ENCODE measurements around the gene XAGE3.
"Not testable (repeated sequence)": the region's sequence is repeated elsewhere in the genome, so short reads cannot be mapped to it uniquely, and the experiment has no call there.

XAGE3 gene, protein sequence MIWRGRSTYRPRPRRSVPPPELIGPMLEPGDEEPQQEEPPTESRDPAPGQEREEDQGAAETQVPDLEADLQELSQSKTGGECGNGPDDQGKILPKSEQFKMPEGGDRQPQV

DNA sequence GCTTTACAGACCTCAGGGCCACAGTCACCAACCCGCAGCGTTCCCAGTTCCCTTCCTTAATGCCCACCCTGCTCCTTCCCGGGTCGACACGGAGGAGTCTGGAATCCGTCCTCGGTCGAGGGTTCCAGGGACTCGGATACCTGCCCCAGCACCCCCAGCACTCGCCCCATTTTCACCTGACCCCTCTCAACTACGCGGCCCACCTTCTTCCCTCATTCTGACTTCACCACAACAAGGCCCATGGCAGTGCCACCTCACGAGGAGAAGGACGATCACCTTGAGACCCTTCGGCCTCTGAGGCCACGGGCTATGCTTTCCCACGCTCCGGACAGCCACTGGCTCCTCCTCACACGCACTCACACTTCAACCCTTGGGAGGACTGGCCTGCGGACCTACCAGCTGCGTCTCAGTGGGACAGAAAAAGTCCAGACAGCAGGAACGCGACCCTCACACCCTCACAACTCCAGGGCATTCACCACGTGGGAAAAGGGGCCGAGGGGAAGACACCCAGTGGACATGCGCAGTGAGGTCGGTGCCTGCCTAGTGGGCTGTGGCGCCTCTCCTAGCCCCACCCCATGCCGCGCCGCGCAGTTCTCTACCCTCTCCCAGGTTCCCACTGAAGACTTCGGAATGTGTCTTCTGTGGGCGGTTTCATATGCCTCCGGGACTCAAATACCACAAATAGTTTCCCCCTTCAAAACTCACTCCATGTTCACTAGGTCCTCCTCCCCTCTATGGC is at the start of gene XAGE3:
Gene XAGE3, minus strand, starts transcription at position 474 of the 739 bp plus-strand sequence. CDS start 950 bp downstream, outside the sequence.
- DNase-seq (ENCODE audit: low read depth), result no peak
- H3K4me3 ChIP-seq (ENCODE audit: low read depth, low read length), result no peak within 1 kb of the TSS
- TF ChIP-seq POLR2A (IDR thresholded peaks at IDR 0.05; ENCODE audit: extremely low read depth, insufficient read length) (no peak), MYC (IDR thresholded peaks at IDR 0.05; ENCODE audit: low read depth, low read length) (no peak)
- TF ChIP-seq, protein P1, sequence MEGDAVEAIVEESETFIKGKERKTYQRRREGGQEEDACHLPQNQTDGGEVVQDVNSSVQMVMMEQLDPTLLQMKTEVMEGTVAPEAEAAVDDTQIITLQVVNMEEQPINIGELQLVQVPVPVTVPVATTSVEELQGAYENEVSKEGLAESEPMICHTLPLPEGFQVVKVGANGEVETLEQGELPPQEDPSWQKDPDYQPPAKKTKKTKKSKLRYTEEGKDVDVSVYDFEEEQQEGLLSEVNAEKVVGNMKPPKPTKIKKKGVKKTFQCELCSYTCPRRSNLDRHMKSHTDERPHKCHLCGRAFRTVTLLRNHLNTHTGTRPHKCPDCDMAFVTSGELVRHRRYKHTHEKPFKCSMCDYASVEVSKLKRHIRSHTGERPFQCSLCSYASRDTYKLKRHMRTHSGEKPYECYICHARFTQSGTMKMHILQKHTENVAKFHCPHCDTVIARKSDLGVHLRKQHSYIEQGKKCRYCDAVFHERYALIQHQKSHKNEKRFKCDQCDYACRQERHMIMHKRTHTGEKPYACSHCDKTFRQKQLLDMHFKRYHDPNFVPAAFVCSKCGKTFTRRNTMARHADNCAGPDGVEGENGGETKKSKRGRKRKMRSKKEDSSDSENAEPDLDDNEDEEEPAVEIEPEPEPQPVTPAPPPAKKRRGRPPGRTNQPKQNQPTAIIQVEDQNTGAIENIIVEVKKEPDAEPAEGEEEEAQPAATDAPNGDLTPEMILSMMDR (IDR thresholded peaks at IDR 0.05; ENCODE audit: low read depth, low read length), result no peak
- TF ChIP-seq, protein P2, sequence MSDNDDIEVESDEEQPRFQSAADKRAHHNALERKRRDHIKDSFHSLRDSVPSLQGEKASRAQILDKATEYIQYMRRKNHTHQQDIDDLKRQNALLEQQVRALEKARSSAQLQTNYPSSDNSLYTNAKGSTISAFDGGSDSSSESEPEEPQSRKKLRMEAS (IDR thresholded peaks at IDR 0.05; ENCODE audit: low read depth, low read length), result no peak

DNA sequence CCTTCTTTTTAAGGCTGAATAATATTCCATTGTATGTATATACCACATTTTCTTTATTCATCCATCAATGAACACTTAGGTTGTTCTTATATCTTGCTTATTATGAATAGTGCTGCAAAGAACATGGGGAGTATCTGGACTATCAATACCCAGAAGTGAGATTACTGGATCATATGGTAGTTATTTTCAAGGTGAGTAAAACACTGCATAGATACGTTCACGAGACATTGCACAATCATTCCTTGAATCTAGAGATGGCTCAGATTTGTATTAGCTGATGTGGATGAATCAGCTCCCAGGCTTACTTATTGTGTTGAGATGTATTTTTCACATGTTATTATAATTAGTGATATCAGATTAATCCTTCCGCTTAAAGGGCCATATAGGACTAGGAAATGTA is 46.8 kb upstream of the XAGE3 start:
- DNase-seq (ENCODE audit: low read depth); H3K4me3 ChIP-seq (ENCODE audit: low read depth, low read length): not testable (repeated sequence)

DNA sequence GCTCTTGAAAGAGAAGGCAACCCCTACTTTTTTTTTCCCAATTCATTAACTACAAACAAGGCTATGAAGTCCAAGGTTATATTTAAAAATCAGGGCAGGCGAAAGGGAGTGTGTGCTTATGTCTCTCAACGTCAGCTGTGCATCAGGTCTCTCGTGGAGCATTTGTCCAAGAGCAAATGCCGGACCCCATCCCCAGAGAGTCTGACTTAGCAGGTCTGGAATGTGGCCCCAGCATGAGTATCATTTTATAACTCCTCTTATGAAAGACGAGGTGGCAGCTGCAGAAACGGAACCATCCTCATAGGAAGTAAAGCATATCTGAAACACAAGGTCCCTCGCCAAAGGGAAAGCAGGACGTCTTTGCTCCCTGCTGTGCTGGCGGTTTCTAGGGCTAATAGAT is 45.8 kb upstream of the XAGE3 start:
- H3K4me3 ChIP-seq (ENCODE audit: low read depth, low read length); DNase-seq (ENCODE audit: low read depth): not testable (repeated sequence)

DNA sequence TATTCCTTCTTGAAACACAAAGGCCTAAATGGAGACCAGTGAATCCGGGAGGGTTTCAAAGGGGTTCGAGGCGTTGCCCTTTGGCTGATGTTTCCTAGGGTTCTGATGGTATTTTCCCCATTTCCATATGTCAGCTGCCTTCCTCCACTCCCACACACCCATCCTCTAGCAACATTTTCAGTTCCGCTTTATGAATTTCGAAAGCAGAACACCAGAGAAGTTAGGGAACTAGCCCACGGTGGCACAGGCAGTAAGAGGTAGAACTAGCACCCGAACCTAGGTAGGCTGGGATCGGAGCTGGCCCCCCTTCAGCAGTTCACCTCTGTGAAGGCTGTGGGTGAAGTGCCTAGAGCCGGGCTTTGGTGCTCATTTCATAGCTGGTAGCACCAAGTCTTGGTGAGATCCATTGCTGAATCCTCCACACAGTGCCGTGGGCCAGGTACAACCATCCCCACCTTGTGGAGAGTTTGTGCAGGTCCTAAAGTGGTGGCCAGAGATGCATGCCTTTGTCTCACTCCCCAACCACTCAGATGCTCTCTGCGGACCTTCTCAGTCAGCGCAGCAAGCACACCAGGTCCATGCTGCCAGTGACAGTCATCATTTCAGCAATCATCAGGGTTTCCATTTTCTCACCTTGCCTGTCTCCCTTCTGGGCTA is 41.6 kb upstream of the XAGE3 start:
- H3K4me3 ChIP-seq (ENCODE audit: low read depth, low read length); DNase-seq (ENCODE audit: low read depth): not testable (repeated sequence)

DNA sequence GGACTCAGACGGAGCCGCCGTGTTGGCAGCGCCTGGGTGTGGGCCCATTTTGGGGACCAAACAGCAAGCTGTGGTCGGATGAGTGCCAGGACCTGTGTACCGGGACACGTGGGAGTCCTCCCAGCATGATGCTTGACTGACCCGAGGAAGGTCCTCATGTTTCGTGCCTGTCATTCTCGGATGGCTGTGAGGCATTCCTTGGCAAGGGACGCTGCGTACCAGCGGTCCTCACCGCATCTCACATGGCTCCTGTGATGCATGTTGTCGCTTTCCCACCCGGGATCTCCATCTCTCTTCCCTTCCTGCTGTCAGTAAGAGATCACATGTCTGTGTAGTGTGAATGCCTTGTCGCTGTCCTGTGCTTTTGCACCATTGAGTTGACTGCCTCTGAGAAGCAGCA is 40.0 kb upstream of the XAGE3 start:
- H3K4me3 ChIP-seq (ENCODE audit: low read depth, low read length); DNase-seq (ENCODE audit: low read depth): not testable (repeated sequence)

DNA sequence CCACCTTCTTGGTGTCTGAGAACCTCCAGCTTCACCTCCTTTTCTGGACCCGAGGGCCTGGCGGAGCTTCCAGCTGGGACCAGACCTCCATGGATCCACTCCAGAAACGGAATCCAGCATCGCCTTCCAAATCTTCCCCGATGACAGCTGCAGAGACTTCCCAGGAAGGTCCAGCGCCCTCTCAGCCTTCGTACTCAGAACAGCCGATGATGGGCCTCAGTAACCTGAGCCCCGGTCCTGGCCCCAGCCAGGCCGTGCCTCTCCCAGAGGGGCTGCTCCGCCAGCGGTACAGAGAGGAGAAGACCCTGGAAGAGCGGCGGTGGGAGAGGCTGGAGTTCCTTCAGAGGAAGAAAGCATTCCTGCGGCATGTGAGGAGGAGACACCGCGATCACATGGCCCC is 39.3 kb upstream of the XAGE3 start:
- H3K4me3 ChIP-seq (ENCODE audit: low read depth, low read length); DNase-seq (ENCODE audit: low read depth): not testable (repeated sequence)

DNA sequence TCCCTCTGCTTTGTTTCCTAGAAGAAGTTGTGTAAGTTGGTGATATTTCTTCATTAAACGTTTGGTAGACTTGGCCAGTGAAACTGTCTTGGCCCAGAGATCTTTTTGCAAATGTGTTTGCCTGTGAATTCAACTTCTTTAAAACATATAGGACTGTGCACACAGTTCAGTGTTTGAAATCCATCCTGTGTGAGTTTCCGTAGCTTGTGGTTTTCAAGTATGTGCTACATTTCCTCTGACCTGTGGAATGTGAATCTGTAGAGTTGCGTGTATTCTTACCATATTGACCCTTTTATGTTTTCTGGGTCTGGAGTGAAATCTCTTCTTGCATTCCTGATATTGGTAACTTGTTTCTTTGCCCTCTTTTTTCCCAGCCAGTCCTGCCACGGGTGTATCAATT is 38.2 kb upstream of the XAGE3 start:
- DNase-seq (ENCODE audit: low read depth); H3K4me3 ChIP-seq (ENCODE audit: low read depth, low read length): not testable (repeated sequence)

DNA sequence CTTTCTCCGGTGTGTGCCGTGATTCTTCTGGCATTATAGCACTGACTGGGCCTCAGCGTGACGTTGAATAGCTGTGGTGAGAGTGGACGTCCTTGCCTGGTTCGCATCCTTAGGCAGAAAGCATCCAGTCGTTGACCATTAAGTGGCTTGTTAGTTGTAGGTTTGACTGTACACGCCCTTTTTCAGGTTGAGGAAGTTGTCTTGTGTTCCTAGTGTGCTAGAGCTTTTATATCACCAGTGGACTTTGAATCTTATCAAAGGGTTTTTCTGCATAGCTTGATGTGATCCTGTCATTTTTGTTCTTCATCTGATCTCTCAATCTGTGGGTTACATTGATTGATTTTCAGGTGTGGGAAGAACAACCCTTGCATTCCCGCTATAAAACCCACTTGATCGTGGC is 37.6 kb upstream of the XAGE3 start:
- H3K4me3 ChIP-seq (ENCODE audit: low read depth, low read length); DNase-seq (ENCODE audit: low read depth): not testable (repeated sequence)

DNA sequence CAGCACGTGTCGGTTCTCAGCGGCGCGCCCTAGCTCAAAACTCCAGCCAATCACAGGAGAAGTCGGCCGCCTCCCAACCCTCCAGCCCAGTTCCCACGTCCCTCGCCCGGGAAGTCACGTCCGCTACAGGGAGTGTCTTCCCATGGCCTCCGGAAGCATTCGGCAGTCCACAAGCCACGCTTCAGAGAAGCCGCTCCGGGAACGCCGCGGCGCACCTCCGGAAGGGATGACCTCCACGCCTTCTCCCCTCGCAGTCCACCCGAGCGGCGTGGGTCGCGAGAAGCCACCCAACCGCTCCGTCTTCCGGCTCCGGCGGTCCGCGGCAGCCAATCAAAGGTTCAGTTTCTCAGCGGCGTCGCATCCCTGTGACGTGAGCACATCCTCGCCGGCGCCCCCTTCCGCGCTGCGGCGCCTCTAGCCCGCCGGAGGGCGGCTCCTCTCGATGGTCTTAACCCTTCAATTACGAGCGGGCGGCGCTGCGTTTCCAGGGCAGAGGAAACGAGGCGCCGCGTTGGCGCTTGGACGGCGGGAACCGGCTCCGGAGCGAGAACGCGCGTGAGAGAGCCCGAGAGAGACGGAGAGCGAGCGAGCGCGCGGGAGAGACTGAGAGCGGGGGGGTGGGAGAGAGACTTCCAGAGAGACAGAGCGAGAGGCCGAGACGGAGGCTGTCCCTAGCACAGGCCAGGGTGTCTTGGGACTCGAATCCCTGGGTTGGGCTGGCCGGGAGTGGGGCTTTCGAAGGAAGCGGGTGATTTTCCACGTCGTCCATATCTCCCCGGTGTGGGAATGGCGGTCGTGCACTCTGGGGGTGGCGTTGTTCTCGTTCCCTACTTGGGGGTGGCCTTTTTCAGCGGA is 29.2 kb upstream of the XAGE3 start, which contains the start of gene FAM156B:
Gene FAM156B, plus strand, starts transcription at position 476 of the 855 bp plus-strand sequence. CDS start 9,896 bp downstream, outside the sequence.
- DNase-seq (ENCODE audit: low read depth); H3K4me3 ChIP-seq (ENCODE audit: low read depth, low read length): not testable (repeated sequence)

DNA sequence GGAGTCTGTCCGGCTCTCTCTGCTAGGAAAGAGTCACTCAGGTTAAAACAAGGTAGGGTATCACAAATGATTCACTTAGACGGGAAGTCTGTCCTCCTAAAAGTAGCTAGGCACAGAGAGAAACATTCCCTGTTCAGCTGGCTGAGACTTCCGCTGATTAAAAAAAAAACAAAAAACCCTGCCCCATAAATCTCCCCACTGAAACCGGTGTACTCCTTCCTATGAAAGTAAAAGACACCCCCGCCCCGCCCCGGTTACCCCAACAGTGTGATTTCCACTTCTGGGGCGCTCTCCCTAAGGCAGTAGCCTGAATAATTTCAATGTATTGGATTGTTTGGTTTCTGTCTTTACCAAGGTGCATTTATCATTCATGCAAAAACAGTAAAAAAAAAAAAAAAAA is 28.6 kb upstream of the XAGE3 start:
- DNase-seq (ENCODE audit: low read depth); H3K4me3 ChIP-seq (ENCODE audit: low read depth, low read length): not testable (repeated sequence)

DNA sequence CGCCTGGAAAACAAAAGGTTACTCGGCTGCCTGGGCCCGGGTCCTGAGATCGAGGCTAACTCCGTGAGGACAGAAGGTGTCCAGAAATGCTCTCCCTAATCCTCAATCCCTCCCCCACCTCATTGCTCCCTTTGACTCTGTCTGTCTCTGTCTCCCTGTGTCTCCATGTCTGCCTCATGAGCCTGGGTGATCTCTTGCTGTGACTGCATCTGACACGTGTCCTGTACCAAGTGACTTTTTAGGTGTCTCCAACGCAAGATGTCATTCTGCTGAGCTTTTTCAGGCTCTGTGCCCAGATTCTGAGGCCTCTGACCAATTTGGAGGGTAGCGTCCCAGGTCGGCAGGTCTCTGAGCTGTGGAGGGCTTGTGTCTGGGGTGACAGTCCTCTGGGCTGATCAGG is 20.2 kb upstream of the XAGE3 start:
- DNase-seq (ENCODE audit: low read depth); H3K4me3 ChIP-seq (ENCODE audit: low read depth, low read length): not testable (repeated sequence)

DNA sequence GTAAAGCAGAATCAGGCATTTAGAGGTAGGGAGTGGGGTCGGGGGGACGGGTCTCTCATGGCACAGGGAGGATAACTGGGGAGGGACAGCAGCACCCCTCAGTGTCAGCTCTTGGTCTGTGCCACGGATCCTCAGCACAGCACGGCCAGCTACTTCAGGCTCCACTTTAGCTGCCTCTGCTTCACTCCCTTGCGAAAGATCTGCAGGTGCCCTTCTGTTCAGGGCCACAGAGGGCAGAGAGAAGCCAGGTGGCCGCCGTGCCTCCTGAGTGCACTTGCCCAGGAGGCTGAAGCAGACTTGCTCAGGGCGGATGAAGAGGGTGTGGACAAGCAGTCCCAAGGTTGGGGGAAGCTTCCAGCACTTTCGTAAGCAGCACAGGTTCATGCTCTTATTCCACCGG is 19.6 kb upstream of the XAGE3 start:
- DNase-seq (ENCODE audit: low read depth); H3K4me3 ChIP-seq (ENCODE audit: low read depth, low read length): not testable (repeated sequence)

DNA sequence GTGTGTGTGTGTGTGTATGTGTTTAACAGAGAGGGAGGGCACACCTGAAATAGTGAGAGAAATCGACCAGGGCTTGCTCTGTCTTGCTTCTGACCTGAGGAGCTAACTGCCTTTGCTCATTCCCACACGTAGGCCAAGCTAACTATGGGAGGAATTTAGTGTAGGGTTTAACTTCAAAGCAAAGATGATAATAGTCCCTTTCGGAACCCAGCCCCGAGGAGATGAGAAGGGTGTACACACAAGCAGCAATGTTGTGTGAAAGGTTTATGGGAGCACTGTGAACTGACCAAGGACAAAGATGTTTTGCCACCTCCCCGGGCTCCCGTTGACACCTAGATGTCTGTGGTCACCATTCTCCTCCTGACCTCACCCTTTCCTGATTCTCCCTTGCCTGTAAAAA is 8.5 kb upstream of the XAGE3 start:
- not testable (repeated sequence) for DNase-seq (ENCODE audit: low read depth)

DNA sequence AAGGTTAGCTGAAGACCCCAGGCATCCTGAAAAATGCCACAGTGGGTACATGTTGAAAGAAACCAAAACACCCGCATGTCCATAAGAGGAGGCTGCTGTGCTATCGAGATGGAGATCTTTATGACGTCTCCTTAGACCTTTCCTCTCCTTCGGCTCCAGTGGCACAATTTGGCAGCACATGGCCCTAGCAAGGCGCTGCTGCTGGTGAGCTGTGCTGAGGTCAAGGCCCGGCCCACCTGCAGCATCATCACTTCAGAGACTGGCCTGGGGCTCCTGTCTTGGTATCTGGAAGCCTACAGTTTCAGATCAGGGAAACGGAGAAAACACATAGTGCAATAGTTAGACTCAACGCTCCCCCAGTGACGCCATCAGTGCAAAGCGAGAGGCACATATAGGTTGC is 7.6 kb upstream of the XAGE3 start:
- DNase-seq (ENCODE audit: low read depth); H3K4me3 ChIP-seq (ENCODE audit: low read depth, low read length): not testable (repeated sequence)

More for the DNA sequence above, 8.5 kb upstream of the XAGE3 start:
- not testable (repeated sequence) for H3K4me3 ChIP-seq (ENCODE audit: low read depth, low read length)
